CD4-positive, CD25-positive, alpha-beta regulatory T cell (primary cell): ENCODE data around the gene RAB20. TPM values are rescaled to one million over a fixed set of nuclear protein-coding genes. Genes with fewer than 3 reads are reported as not detected.

Source experiments
- ATAC-seq, 2 donors: fragments of 150-1000 bp; cut with Tn5 transposase; one replicate each; pipeline ENCODE4 v1.10.0; 2021; ENCODE audit warnings: low read depth in 2 of 2, moderate number of reproducible peaks in 2 of 2, moderate library complexity in 1 of 2
- DNase-seq, 3 donors: peaks; one replicate each; pipeline versions ENCODE4 v3.0.0 to v3.0.0-alpha.2; 2012 to 2022; ENCODE audit warnings: mixed read lengths in 1 of 3
- H3K27ac ChIP-seq: one replicate; pipeline ENCODE4 v1.7.0; 2013; ENCODE audit warnings: mild to moderate bottlenecking, low read length; ENCODE audit not compliant: insufficient read depth, poor library complexity, severe bottlenecking
- H3K27me3 ChIP-seq: one replicate; pipeline ENCODE4 v1.7.0; 2013; ENCODE audit warnings: low read length; ENCODE audit not compliant: control insufficient read depth, insufficient read depth
- H3K36me3 ChIP-seq: one replicate; pipeline ENCODE4 v1.7.0; 2013; ENCODE audit warnings: mild to moderate bottlenecking, low read length, moderate library complexity; ENCODE audit not compliant: control insufficient read depth, insufficient read depth
- H3K4me1 ChIP-seq: 2 replicates; pipeline ENCODE4 v1.7.0; 2013; ENCODE audit warnings: mild to moderate bottlenecking, low read length; ENCODE audit not compliant: insufficient read depth, control insufficient read depth, poor library complexity, severe bottlenecking
- H3K4me3 ChIP-seq: one replicate; pipeline ENCODE4 v1.7.0; 2013; ENCODE audit warnings: low read depth, mild to moderate bottlenecking, low read length, moderate library complexity
- H3K9me3 ChIP-seq, 2 experiments: 1 replicate in 1 of 2; 2 replicates in 1 of 2; pipeline ENCODE4 v1.7.0; 2013; ENCODE audit warnings: low read length in 2 of 2, mild to moderate bottlenecking in 1 of 2, moderate library complexity in 1 of 2; ENCODE audit not compliant: control insufficient read depth in 2 of 2
- H3K27ac Mint-ChIP-seq, 3 donors: one replicate each; pipeline ENCODE4 v1.8.0; 2020 to 2022; ENCODE audit warnings: mild to moderate bottlenecking in 3 of 3, mixed read lengths in 3 of 3, moderate library complexity in 2 of 3
- H3K27me3 Mint-ChIP-seq: one replicate; pipeline ENCODE4 v1.8.0; 2022; ENCODE audit warnings: mild to moderate bottlenecking, mixed read lengths
- H3K36me3 Mint-ChIP-seq: one replicate; pipeline ENCODE4 v1.8.0; 2020; ENCODE audit warnings: mixed read lengths
- H3K4me1 Mint-ChIP-seq, 4 donors: one replicate each; pipeline ENCODE4 v1.8.0; 2020 to 2022; ENCODE audit warnings: mixed read lengths in 4 of 4, mild to moderate bottlenecking in 1 of 4
- H3K4me3 Mint-ChIP-seq, 4 donors: one replicate each; pipeline ENCODE4 v1.8.0; 2020 to 2022; ENCODE audit warnings: mild to moderate bottlenecking in 4 of 4, mixed read lengths in 4 of 4, moderate library complexity in 3 of 4
- H3K9me3 Mint-ChIP-seq, 7 donors: one replicate each; pipeline ENCODE4 v1.8.0; 2020 to 2022; ENCODE audit warnings: mixed read lengths in 7 of 7, mild to moderate bottlenecking in 3 of 7, moderate library complexity in 2 of 7
- polyA plus RNA-seq, 4 donors: library from polyadenylated mRNA; unstranded; fragments of 300-500 nt; fragmentation: Illumina TruSeq; gene quantifications; one replicate each; pipeline ENCODE4 v1.2.3, GENCODE V29; 2021
- total RNA-seq: library from RNA; stranded (reverse); gene quantifications from one replicate; pipeline ENCODE4 v1.2.3, GENCODE V29; 2022

Gene RAB20
- total and polyA plus RNA-seq, 5 donors from 2014 or later, result 1.2 to 4.7 (median 2.4) TPM; not detected in 1

DNA sequence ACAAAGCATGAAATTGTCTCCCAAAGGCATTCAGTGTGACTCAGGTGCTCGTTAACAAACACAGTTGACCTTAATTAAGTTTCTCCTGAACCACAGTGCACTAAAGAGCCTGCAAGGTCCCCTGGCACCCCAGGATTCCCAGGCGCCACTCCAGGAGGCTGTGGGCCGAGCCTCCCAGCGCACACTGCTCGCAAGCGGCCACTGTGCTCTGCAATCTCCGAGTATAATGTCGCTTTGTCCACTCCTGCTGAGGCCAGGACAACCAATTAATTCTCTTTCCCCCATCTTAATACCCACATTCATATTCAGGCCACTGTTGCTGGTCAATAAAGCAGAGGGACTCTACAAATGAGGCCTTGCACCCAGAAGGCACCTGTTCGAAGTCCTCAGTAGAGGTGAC, 8.8 kb downstream of the RAB20 start:
- H3K4me1 ChIP-seq, result no peaks in the 10 kb centered on the region
- no peak overlapping the region for H3K27ac Mint-ChIP-seq

DNA sequence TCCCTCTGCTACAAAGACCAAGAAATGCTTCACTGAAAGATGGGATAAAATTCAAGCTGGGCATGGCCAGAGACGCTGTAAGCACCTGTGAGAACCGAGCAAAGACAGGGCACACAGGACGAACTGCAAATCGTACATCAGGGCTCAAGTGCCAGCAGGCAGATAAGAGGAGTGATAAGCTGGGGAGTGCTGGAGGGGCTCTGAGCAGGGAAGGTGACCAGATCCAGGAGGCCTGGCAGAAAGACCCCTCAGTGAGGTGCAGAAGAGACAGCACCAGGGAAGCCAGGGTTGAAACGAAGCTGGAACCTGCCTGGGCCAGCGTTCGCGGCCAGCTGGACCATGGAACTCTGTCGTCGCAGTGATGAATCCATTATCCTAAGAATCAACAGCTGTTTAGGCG, 10.2 kb downstream of the RAB20 start:
- Mint-ChIP-seq H3K27me3 (no peaks in the 10 kb centered on the region), H3K4me3 (no peak overlapping the region), H3K9me3 (peaks cover 0 to 2% (median 0%) of the 10 kb centered on the region in 7 donors), H3K4me1 (peaks cover 0 to 6% (median 1%) of the 10 kb centered on the region in 4 donors), H3K27ac (peak overlapping the region in 1 of 3 donors; percentile 40), H3K36me3 (no peaks in the 10 kb centered on the region)
- DNase-seq (no peak), ATAC-seq (no peak)
- H3K27me3 ChIP-seq, result no peaks in the 10 kb centered on the region
- H3K4me3 ChIP-seq, result no peak overlapping the region
- H3K36me3 ChIP-seq, result peaks cover 2% of the 10 kb centered on the region
- no peak overlapping the region for H3K27ac ChIP-seq
- H3K9me3 ChIP-seq, result no peaks in the 10 kb centered on the region
- no peaks in the 10 kb centered on the region for H3K4me1 ChIP-seq

More for the DNA sequence above, 8.8 kb downstream of the RAB20 start:
- Histone ChIP-seq H3K36me3 (no peaks in the 10 kb centered on the region), H3K27ac (no peak overlapping the region), H3K9me3 (no peaks in the 10 kb centered on the region), H3K4me3 (no peak overlapping the region), H3K27me3 (no peaks in the 10 kb centered on the region)
- Mint-ChIP-seq H3K27me3 (peaks cover 5% of the 10 kb centered on the region), H3K4me3 (no peak overlapping the region), H3K36me3 (no peaks in the 10 kb centered on the region), H3K9me3 (peaks cover 0 to 2% (median 0%) of the 10 kb centered on the region in 7 donors), H3K4me1 (peaks cover 0 to 8% (median 3%) of the 10 kb centered on the region in 4 donors)
- ATAC-seq (no peak), DNase-seq (no peak)

- Mint-ChIP-seq H3K4me1 (peaks cover 0 to 3% (median 0%) of the 10 kb centered on the region in 4 donors), H3K27ac (no peak overlapping the region), H3K4me3 (no peak overlapping the region), H3K9me3 (peaks cover 0 to 2% (median 0%) of the 10 kb centered on the region in 7 donors), H3K36me3 (peaks cover 4% of the 10 kb centered on the region), H3K27me3 (no peaks in the 10 kb centered on the region)
- Histone ChIP-seq H3K4me3 (no peak overlapping the region), H3K9me3 (no peaks in the 10 kb centered on the region), H3K27me3 (no peaks in the 10 kb centered on the region), H3K36me3 (peaks cover 2% of the 10 kb centered on the region), H3K27ac (no peak overlapping the region), H3K4me1 (no peaks in the 10 kb centered on the region)
- ATAC-seq (no peak), DNase-seq (no peak)
Measured at GRCh38 chr13:110549795-110550160, 11.7 kb downstream of the RAB20 start.

- peaks cover 0 to 2% (median 0%) of the 10 kb centered on the region in 7 donors for H3K9me3 Mint-ChIP-seq
- H3K4me1 Mint-ChIP-seq, result peaks cover 0 to 5% (median 0%) of the 10 kb centered on the region in 4 donors
- H3K27ac ChIP-seq, result no peak overlapping the region
- no peaks in the 10 kb centered on the region for H3K9me3 ChIP-seq
- H3K27me3 Mint-ChIP-seq, result no peaks in the 10 kb centered on the region
- peaks cover 4% of the 10 kb centered on the region for H3K36me3 Mint-ChIP-seq
- no peaks in the 10 kb centered on the region for H3K4me1 ChIP-seq
- DNase-seq (no peak), ATAC-seq (no peak)
- H3K36me3 ChIP-seq, result peaks cover 2% of the 10 kb centered on the region
- no peaks in the 10 kb centered on the region for H3K27me3 ChIP-seq
- no peak overlapping the region for H3K27ac Mint-ChIP-seq
- no peak overlapping the region for H3K4me3 ChIP-seq
- no peak overlapping the region for H3K4me3 Mint-ChIP-seq
Measured at GRCh38 chr13:110548891-110549794, 12.4 kb downstream of the RAB20 start.

DNA sequence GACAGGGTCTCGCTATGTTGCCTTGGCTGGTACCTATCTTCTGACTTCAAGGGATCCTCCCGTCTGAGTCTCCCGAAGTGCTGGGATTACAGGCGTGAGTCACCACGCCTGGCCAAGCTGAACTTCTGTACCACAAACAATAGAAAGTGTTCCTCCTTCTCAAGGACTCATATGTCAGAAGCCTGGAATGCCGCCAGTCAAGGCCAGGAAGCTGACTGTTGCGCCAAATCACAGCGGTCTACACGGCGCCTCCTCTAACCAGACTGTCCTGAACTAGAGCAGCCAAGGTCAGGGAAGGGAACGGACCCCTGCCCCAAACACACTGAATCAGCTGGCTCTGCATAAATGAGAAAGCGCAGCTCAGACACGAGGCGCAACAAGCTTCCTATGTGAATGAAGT, 14.6 kb downstream of the RAB20 start:
- H3K9me3 Mint-ChIP-seq, result peaks cover 0 to 2% (median 0%) of the 10 kb centered on the region in 7 donors
- H3K27ac Mint-ChIP-seq, result no peak overlapping the region
- DNase-seq (no peak), ATAC-seq (no peak)
- H3K27me3 Mint-ChIP-seq, result peaks cover 14% of the 10 kb centered on the region
- peaks cover 0 to 5% (median 0%) of the 10 kb centered on the region in 4 donors for H3K4me1 Mint-ChIP-seq
- H3K4me3 Mint-ChIP-seq, result no peak overlapping the region
- Histone ChIP-seq H3K27me3 (no peaks in the 10 kb centered on the region), H3K9me3 (no peaks in the 10 kb centered on the region), H3K36me3 (peaks cover 2% of the 10 kb centered on the region), H3K4me1 (no peaks in the 10 kb centered on the region), H3K27ac (no peak overlapping the region), H3K4me3 (no peak overlapping the region)
- peaks cover 4% of the 10 kb centered on the region for H3K36me3 Mint-ChIP-seq

- no peaks in the 10 kb centered on the region for H3K27me3 ChIP-seq
- no peak overlapping the region for H3K27ac Mint-ChIP-seq
- H3K4me1 ChIP-seq, result no peaks in the 10 kb centered on the region
- H3K4me3 Mint-ChIP-seq, result no peak overlapping the region
- H3K9me3 Mint-ChIP-seq, result peaks cover 0 to 2% (median 0%) of the 10 kb centered on the region in 7 donors
- DNase-seq, result no peak
- peaks cover 2% of the 10 kb centered on the region for H3K36me3 ChIP-seq
- no peaks in the 10 kb centered on the region for H3K9me3 ChIP-seq
- H3K27me3 Mint-ChIP-seq, result peaks cover 14% of the 10 kb centered on the region
- peaks cover 0 to 5% (median 0%) of the 10 kb centered on the region in 4 donors for H3K4me1 Mint-ChIP-seq
- H3K4me3 ChIP-seq, result no peak overlapping the region
- ATAC-seq, result no peak
- no peak overlapping the region for H3K27ac ChIP-seq
- peaks cover 4% of the 10 kb centered on the region for H3K36me3 Mint-ChIP-seq
Measured at GRCh38 chr13:110546378-110546777, 15.1 kb downstream of the RAB20 start.

DNA sequence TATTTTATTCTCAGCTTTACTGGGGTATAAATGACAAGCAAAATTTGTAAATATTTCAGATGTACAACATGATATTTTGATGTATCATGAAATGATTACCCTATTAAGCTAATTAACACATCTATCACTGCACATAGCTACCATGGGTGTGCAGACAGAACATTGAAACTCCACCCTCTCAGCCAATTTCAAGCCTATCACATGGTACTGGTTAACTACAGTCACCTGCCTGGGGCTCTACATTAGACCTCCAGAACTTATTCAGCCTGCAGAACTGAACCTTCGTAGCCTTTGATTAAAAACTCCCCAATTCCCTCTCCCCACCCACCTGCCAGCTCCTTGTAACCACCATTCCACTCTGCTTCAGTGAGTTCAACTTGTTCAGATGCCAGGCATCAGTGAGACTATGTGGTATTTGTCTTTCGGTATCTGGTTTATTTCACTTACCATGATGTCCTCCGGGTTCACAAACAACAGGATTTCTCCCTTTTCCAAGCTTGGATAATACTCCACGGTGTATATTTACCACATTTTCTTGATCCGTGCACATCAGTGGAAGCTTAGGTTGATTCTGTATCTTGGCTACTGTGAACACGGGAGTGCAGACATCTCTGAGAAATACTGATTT, 19.2 kb downstream of the RAB20 start:
- Histone ChIP-seq H3K4me3 (no peak overlapping the region), H3K27ac (no peak overlapping the region), H3K4me1 (no peaks in the 10 kb centered on the region), H3K9me3 (no peaks in the 10 kb centered on the region), H3K36me3 (no peaks in the 10 kb centered on the region), H3K27me3 (no peaks in the 10 kb centered on the region)
- H3K36me3 Mint-ChIP-seq, result peaks cover 4% of the 10 kb centered on the region
- peaks cover 0 to 7% (median under 1%) of the 10 kb centered on the region in 4 donors for H3K4me1 Mint-ChIP-seq
- ATAC-seq, result no peak
- H3K27me3 Mint-ChIP-seq, result peaks cover 14% of the 10 kb centered on the region
- no peak for DNase-seq
- H3K4me3 Mint-ChIP-seq, result no peak overlapping the region
- H3K27ac Mint-ChIP-seq, result peak overlapping the region in 1 of 3 donors; percentile 12
- no peaks in the 10 kb centered on the region for H3K9me3 Mint-ChIP-seq
